Skin epidermis (tissue), 12 donors: ENCODE measurements around the gene AFF4.
"Not testable (repeated sequence)": the region's sequence is repeated elsewhere in the genome, so short reads cannot be mapped to it uniquely, and the experiment has no call there.

Experiments
- H3K27ac ChIP-seq, 21 experiments: fragments of 200-600 bp; sonication (generic) in 11 of 21; one replicate each; pipeline ENCODE4 v1.5.0; 2020; ENCODE audit warnings: mild to moderate bottlenecking in 3 of 21, inconsistent platforms in 2 of 21, moderate library complexity in 2 of 21
- H3K4me3 ChIP-seq, 7 experiments: fragments of 200-600 bp; sonication (generic) in 2 of 7; one replicate each; pipeline ENCODE4 v1.5.0; 2020; ENCODE audit warnings: inconsistent platforms in 2 of 7, mild to moderate bottlenecking in 2 of 7, moderate library complexity in 1 of 7

AFF4 gene

DNA sequence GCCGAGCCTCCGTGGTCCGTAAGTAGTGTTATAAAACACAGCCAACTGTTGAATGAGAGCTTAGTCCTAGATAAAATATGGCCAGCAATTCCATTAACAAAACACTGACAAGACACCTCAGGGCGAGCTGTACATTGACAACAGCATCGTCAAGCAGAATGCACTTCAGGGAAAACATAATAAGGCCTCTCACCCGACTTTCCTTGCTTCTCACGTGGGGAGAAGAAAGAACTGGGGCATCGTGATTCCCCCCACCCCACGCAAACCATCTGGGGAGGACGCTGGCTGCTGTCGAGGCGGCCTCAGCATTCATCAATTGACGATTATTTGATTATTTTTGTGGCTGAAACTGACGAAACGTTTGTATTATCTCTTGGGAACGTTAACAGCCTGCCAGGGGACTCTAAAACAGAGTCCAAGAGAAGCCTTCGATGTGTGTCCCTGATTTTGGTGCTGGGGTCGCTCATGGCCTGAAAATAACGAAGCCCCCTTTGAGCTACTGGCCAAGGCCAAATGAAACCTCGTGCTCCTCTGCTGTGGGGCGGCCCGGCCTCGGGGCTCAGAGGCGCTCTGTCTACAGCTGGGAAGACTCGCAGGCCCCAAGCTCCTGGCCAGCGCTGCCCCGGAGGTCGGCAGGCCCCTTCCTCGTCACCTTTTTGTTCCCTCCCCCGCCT, 97.6 kb downstream of the AFF4 start:
- Histone ChIP-seq H3K27ac (peak overlapping the region; percentile 85 to 98 (median 94)), H3K4me3 (peak overlapping the region; percentile 64 to 93 (median 85))

DNA sequence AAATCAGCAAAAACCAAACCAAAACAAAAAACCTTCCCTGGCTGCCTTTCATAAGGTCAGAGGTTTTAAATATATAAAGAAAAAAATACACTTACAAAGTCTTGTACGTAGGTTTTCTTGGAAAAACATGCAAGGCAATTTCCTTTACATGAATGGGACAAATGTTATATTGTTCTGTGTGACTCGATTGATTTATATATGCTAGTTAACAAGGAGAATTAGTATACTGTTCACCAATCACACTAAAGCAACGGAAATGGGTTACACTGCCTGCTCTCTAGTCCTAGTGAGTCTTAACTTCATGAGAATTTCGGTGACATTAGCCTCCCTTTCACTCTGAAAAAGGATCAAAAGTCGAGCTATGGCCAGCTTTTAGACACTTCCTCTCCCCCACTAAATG, 102.7 kb downstream of the AFF4 start:
- no peak overlapping the region for H3K4me3 ChIP-seq
- H3K27ac ChIP-seq, result no peak overlapping the region

DNA sequence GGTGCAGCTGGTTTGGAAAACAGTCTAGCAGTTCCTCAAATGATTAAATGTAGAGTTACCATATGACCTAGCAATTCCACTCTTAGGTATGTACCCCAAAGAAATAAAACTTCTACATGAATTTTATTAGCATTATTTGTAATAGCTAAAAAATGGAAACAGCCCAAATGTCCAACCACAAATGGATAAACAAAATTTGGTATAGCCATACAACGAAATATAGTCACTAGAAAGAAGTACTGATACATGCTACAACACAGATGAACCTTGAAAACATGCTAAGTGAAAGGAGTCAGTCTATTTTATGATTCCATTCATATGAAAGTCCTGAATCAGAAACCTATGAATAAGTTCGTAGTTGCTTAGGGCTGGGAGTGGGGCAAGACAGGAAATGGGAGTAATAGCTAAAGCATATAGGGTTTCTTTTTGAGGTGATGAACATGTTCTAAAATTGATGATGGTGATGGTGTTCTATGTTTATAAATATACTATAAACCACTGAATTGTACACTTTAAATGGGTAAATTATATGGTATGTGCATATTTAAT, 103.5 kb downstream of the AFF4 start:
- Histone ChIP-seq H3K4me3 (no peak overlapping the region), H3K27ac (no peak overlapping the region)

DNA sequence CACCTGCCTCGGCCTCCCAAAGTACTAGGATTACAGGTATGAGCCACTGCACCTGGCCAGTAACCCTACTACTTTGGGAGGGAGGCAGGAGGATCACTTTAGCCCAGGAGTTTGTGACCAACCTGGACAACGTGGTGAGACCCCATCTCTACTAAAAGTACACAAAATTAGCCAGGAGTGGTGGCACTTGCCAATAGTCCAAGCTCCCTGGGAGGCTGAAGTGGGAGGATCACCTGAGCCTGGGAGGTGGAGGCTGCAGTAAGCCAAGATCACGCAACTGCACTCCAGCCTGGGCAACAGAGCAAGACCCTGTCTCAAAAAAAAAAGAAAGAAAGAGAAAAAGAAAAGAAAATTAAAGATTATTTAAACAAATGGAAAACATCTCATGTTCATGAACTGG, 107.4 kb downstream of the AFF4 start:
- Histone ChIP-seq H3K4me3 (no peak overlapping the region), H3K27ac (no peak overlapping the region)

- not testable (repeated sequence) for H3K4me3 ChIP-seq, H3K27ac ChIP-seq
These were observed 108.4 kb downstream of the AFF4 start for GRCh38 chr5:132854992-132855391.

GRCh38 chr5:132854301-132854700, 109.1 kb downstream of the AFF4 start:
- H3K27ac ChIP-seq, result no peak overlapping the region
- no peak overlapping the region for H3K4me3 ChIP-seq

DNA sequence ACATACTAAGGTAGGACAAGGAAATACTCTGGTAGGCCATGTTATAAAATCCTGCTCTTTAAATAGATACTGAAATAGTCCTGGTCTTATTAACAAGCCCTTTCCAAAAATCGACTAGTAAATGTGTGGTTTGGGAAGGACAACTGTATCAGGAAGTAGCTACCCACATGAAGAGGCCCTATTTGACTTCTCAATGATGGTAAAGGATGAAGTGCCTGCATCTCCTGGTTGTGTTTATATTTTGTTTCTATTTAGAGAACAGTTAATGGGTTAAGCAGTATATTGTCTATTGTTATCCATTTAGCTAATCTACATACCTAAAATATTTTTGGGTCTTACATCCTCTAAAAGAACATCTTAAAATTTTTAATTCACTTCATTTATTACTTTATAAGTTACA, 109.6 kb downstream of the AFF4 start:
- no peak overlapping the region for H3K27ac ChIP-seq
- H3K4me3 ChIP-seq, result no peak overlapping the region

DNA sequence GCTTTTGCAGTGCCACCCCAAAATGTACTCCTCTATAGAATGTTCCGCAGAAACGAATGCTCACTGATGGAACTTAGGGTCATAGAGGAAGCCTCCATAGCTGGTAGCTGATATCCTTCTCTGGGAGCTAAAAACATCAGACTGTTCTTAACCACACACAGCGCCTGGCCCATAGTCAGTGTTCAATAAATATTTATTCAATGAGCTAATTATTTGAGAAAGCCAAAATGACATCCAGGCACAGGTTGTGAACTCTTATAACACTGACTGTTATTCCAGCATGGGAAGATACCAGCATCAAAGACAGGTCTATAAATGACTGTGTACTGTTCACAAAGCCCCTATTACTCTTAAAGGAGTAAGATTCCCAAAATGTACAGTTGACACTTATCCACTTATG, 110.1 kb downstream of the AFF4 start:
- Histone ChIP-seq H3K4me3 (no peak overlapping the region), H3K27ac (no peak overlapping the region)

DNA sequence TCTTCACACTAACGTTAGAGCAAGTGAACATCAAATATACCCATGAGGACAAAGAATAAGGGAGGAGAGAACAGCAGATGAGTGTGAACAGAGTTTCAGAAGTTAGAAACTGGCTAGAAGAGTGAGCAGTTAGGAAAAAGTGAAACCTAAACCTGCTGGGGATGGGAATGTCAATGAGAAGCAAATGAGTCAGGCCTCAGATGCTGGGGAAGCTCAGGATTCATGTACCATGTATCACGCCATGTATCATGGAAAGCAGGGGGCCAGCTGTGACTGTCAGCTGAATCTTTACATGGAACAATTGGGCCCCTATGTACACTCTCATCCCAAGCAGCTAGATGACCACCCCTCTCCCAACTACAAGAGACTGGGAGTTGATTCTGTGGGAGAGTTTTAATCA, 113.4 kb downstream of the AFF4 start:
- H3K27ac ChIP-seq, result no peak overlapping the region
- H3K4me3 ChIP-seq, result no peak overlapping the region

DNA sequence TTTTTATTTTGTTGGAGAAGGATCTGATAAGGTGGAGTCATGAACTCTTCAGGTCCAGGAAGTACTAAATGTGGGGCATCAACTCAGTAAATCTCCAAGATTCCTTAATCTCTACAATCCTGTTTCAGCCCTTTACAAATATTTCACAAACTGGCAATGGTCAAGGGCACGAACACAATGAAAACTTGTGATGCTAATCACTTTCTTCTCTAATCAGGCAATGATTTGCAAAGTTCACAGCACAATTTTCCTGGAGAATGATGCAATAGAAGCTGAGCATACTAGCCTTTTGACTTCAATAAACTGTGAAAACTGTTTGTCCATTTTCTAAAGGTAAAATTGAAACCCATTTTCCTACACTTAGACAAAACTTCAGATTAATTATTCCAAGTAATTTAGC, 114.1 kb downstream of the AFF4 start:
- Histone ChIP-seq H3K27ac (no peak overlapping the region), H3K4me3 (no peak overlapping the region)

GRCh38 chr5:132848270-132848669, 115.2 kb downstream of the AFF4 start:
- H3K27ac ChIP-seq, result no peak overlapping the region

DNA sequence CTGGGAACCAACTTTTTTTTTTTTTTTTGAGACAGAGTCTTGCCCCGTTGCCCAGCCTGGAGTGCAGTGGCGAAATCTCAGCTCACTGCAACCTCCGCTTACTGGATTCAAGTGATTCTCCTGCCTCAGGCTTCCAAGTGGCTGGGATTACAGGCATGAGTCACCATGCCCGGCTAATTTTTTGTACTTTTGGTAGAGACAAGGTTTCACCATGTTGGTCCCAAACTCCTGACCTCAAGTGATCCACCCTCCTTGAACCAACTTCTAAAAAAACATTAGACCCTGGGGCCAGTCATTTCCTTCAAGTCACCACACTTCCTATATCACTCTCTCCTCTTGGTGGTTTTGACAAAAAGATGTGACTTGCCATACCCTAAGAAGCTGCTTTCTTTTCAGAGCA, 122.1 kb downstream of the AFF4 start:
- H3K27ac ChIP-seq, result peak overlapping the region in 5 of 21 experiments; percentile 59 to 82 (median 78)
- no peak overlapping the region for H3K4me3 ChIP-seq

More at GRCh38 chr5:132848270-132848669, 115.2 kb downstream of the AFF4 start:
- H3K4me3 ChIP-seq, result no peak overlapping the region

- Histone ChIP-seq H3K4me3 (no peak overlapping the region), H3K27ac (peak overlapping the region in 15 of 21 experiments; percentile 3 to 82 (median 72))
These were observed 122.5 kb downstream of the AFF4 start for GRCh38 chr5:132840896-132841295.

GRCh38 chr5:132840313-132840712, 123.1 kb downstream of the AFF4 start:
- peak overlapping the region in 18 of 21 experiments; percentile 3 to 82 (median 72) for H3K27ac ChIP-seq
- H3K4me3 ChIP-seq, result no peak overlapping the region

DNA sequence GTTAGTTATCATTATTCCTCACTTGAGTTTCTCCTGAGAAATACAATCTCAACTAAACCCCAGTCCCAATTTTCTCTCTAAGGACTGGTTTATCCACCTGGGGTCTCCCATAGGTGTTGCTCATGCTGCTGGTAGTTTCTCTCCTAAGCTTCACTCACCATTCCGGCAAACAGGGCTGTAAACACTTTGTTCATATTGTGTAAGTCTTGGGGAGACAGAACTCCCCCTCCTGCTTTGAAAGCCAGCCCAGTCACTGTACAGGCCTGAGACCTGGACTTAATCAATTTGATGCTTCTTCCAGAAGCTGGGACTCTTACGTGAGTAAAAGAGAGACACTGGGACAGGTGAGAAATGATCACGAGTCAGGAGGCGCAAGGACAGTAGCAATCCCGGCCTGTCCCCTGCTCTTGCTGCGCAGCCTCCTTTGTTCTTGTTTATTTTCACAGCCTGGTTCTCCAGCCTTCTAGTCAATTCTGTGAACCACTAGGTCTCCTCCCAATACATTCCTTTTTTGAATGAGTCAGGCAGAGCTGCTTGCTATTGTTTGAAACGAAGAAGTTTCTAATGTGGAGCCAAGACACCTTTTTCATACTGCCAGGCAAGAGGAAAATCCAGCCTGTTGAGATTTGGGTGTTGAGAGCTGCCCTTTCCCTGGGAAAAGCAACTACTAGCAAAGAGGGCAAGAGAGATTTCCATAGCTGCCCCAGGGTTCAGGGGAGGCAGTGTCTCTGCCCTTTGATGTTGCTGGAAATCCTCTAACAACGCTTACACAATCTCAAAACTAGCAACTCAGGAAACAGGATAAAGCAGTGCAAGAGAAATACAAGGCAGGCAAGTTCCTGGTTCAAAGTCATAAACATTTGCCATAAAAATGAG, 123.8 kb downstream of the AFF4 start:
- Histone ChIP-seq H3K4me3 (no peak overlapping the region), H3K27ac (peak overlapping the region in 19 of 21 experiments; percentile 18 to 82 (median 72))

DNA sequence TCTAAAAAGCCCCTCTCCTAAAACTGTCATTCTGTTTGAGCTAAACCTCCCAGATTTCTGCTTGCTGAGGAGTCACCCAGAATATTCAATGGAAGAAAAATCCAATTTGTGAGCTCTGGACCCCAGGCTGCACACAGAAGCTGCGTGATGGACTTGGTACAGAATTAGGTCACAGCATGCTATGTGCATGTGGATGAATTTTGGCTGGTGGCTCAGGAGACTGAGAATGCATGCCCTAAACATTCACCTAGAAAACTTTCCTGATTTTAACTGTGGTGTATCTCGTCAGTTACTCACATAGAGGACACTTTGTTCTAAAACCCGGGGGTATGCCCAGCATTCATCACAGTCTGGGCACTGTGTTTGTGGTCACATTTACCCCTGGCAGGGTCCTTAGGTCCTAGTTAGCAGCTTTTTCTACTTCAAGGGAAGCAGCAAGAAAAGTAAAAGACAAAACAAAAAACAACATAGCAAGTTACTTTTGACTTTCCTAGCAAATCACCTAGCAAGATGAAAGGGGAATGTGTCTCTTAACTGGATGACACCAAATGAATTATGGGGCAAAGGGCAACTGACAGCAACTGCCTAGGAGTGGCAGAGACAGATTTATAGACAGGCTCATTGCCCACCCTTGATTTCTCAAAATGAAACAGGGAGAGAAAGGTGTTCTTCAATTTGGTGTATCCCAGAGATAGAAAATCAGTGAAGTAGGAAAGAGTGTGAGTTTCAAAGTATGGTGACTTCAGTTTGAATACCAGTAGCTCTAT, 124.7 kb downstream of the AFF4 start:
- Histone ChIP-seq H3K4me3 (no peak overlapping the region), H3K27ac (peak overlapping the region in 16 of 21 experiments; percentile 52 to 82 (median 72))

DNA sequence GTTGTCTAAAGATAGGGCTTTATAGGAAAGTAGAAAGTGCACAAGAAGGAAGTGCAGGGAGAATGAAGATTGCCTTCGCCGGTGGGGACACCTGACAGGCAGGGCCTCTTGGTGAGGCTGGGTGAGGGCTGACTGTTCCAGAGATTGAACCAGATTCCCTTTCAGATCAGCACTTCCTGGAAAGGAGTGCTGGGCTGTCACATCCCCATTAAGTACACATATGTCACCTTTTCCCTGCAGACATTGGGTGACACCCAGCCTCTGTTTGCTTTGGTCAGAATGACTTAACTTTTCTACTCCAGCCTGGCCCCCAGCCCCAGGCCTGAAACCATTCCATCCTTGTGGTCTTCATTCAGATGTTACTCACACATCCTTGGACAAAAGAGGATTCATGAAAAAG, 125.6 kb downstream of the AFF4 start:
- H3K27ac ChIP-seq, result peak overlapping the region in 5 of 21 experiments; percentile 11 to 82 (median 29)
- no peak overlapping the region for H3K4me3 ChIP-seq

GRCh38 chr5:132836852-132837251, 126.6 kb downstream of the AFF4 start:
- H3K4me3 ChIP-seq, result no peak overlapping the region
- no peak overlapping the region for H3K27ac ChIP-seq

- Histone ChIP-seq H3K4me3 (no peak overlapping the region), H3K27ac (no peak overlapping the region)
These were observed 129.4 kb downstream of the AFF4 start for GRCh38 chr5:132834057-132834456.

DNA sequence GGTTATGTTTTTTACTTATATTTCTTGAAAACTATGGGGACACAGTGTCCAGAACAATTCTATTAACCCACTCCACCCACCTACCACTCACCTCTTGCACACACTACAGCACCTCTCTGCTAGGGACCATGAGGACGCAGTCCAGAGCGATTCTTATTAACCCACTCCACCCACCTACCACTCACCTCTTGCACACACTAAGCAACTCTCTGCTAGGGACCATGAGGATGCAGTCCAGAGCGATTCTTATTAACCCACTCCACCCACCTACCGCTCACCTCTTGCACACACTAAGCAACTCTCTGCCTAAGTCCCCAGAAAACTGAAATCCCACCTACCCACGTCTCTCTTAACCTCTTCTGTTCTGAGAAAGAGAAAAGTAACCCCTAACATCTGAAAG, 130.8 kb downstream of the AFF4 start:
- H3K4me3 ChIP-seq, result no peak overlapping the region

More for the DNA sequence above, 130.8 kb downstream of the AFF4 start:
- no peak overlapping the region for H3K27ac ChIP-seq
